NCI-H2171 (cell line): Measurements from ENCODE around the gene COA7.
"Not testable (repeated sequence)": the region's sequence is repeated elsewhere in the genome, so short reads cannot be mapped to it uniquely, and the experiment has no call there.

Source experiments
- DNase-seq: peaks from one replicate; lab custom pipeline; 2025; lab: John Stamatoyannopoulos, UW

Gene COA7

GRCh38 chr1:52706136-52706670 lies 8.1 kb upstream of the COA7 start:
- DNase-seq: no peak

GRCh38 chr1:52702886-52703787 lies 5.0 kb upstream of the COA7 start:
- peak; percentile 59 for DNase-seq

- no peak for DNase-seq
Measured at GRCh38 chr1:52695627-52696026, 2.5 kb downstream of the COA7 start.

- no peak for DNase-seq
Measured at GRCh38 chr1:52693843-52694242, 4.3 kb downstream of the COA7 start.

- DNase-seq: not testable (repeated sequence)
Measured at GRCh38 chr1:52693351-52693750, 4.8 kb downstream of the COA7 start.

GRCh38 chr1:52692697-52693096 lies 5.5 kb downstream of the COA7 start:
- no peak for DNase-seq

- DNase-seq: no peak
Measured at GRCh38 chr1:52691821-52692220, 6.3 kb downstream of the COA7 start.

GRCh38 chr1:52686830-52687229 lies 11.3 kb downstream of the COA7 start:
- DNase-seq: no peak

- DNase-seq: peak; percentile 49
Measured at GRCh38 chr1:52686261-52686751, 11.8 kb downstream of the COA7 start.

- DNase-seq: no peak
Measured at GRCh38 chr1:52684545-52684944, 13.6 kb downstream of the COA7 start.

- no peak for DNase-seq
Measured at GRCh38 chr1:52683367-52683940, 14.7 kb downstream of the COA7 start.

- no peak for DNase-seq
Measured at GRCh38 chr1:52681136-52681535, 17.0 kb downstream of the COA7 start.

- DNase-seq: no peak
Measured at GRCh38 chr1:52680353-52680752, 17.8 kb downstream of the COA7 start.

- no peak for DNase-seq
Measured at GRCh38 chr1:52679498-52679897, 18.6 kb downstream of the COA7 start.

- no peak for DNase-seq
Measured at GRCh38 chr1:52679048-52679447, 19.1 kb downstream of the COA7 start.

GRCh38 chr1:52677076-52677806 lies 20.9 kb downstream of the COA7 start:
- no peak for DNase-seq

GRCh38 chr1:52676249-52676903 lies 21.8 kb downstream of the COA7 start:
- DNase-seq: no peak

- DNase-seq: no peak
Measured at GRCh38 chr1:52674497-52675384, 23.4 kb downstream of the COA7 start.

- no peak for DNase-seq
Measured at GRCh38 chr1:52673513-52673912, 24.6 kb downstream of the COA7 start.

GRCh38 chr1:52672946-52673345 lies 25.2 kb downstream of the COA7 start:
- no peak for DNase-seq

GRCh38 chr1:52670604-52671003 lies 27.5 kb downstream of the COA7 start:
- DNase-seq: no peak
